ENCODE measurements around the gene TTC33. TPM values are rescaled to one million over a fixed set of nuclear protein-coding genes. Genes with fewer than 3 reads are reported as not detected.

The TTC33 gene
- total RNA-seq, 1 donor from 2014 or later, result 52.5 TPM

GRCh38 chr5:40550481-40550880, 205.3 kb downstream of the TTC33 start:
- H2AFZ ChIP-seq (replicated peaks), result no peak overlapping the region
- no peak for TF ChIP-seq EZH2 (IDR thresholded peaks at IDR 0.05)
- TF ChIP-seq CTCF (IDR thresholded peaks at IDR 0.05), result no peak
- TF ChIP-seq EZH2phosphoT487 (IDR thresholded peaks at IDR 0.05), result no peak
- no peaks in the 10 kb centered on the region for H3F3A ChIP-seq (ENCODE audit: low read depth)
- Mint-ChIP-seq H3K36me3 (no peaks in the 10 kb centered on the region), H3K27me3 (ENCODE audit: insufficient read depth, low read depth) (peaks cover 2% of the 10 kb centered on the region), H3K4me3 (no peak overlapping the region), H3K4me1 (peaks cover 14% of the 10 kb centered on the region), H3K9me3 (no peaks in the 10 kb centered on the region), H3K27ac (no peak overlapping the region)
- H3K4me1 ChIP-seq, result peaks cover 5% of the 10 kb centered on the region
- DNase-seq (ENCODE audit: low spot score), result no peak
- H3K4me2 ChIP-seq, result no peak overlapping the region
- no peaks in the 10 kb centered on the region for H3K79me2 ChIP-seq (ENCODE audit: low read depth)
- H3K27me3 ChIP-seq, result no peaks in the 10 kb centered on the region
- no peaks in the 10 kb centered on the region for H3K9me3 ChIP-seq (ENCODE audit: low read depth)
- no peak overlapping the region for H3K9ac ChIP-seq
- H3K4me3 ChIP-seq, result no peak overlapping the region
- no peaks in the 10 kb centered on the region for H4K20me1 ChIP-seq (ENCODE audit: low read depth)
- H3K36me3 ChIP-seq, result no peaks in the 10 kb centered on the region
- no peak overlapping the region for H3K27ac ChIP-seq

GRCh38 chr5:40549616-40550015, 206.1 kb downstream of the TTC33 start:
- no peaks in the 10 kb centered on the region for H3K79me2 ChIP-seq (ENCODE audit: low read depth)
- no peak overlapping the region for H3K4me3 ChIP-seq
- H4K20me1 ChIP-seq (ENCODE audit: low read depth), result no peaks in the 10 kb centered on the region
- H3K4me1 ChIP-seq, result peaks cover 5% of the 10 kb centered on the region
- no peak overlapping the region for H3K9ac ChIP-seq
- H3K9me3 Mint-ChIP-seq, result no peaks in the 10 kb centered on the region
- DNase-seq (ENCODE audit: low spot score), result no peak
- H3K36me3 ChIP-seq, result no peaks in the 10 kb centered on the region
- H3K36me3 Mint-ChIP-seq, result no peaks in the 10 kb centered on the region
- no peaks in the 10 kb centered on the region for H3F3A ChIP-seq (ENCODE audit: low read depth)
- no peaks in the 10 kb centered on the region for H3K9me3 ChIP-seq (ENCODE audit: low read depth)
- H3K4me2 ChIP-seq, result no peak overlapping the region
- TF ChIP-seq EZH2phosphoT487 (IDR thresholded peaks at IDR 0.05) (no peak), EZH2 (IDR thresholded peaks at IDR 0.05) (no peak), CTCF (IDR thresholded peaks at IDR 0.05) (no peak)
- H3K27ac ChIP-seq, result no peak overlapping the region
- no peaks in the 10 kb centered on the region for H3K27me3 ChIP-seq
- H2AFZ ChIP-seq (replicated peaks), result no peak overlapping the region
- no peak overlapping the region for H3K27ac Mint-ChIP-seq
- peaks cover 12% of the 10 kb centered on the region for H3K4me1 Mint-ChIP-seq
- no peak overlapping the region for H3K4me3 Mint-ChIP-seq
- peaks cover 2% of the 10 kb centered on the region for H3K27me3 Mint-ChIP-seq (ENCODE audit: insufficient read depth, low read depth)

GRCh38 chr5:40547994-40548575, 207.7 kb downstream of the TTC33 start:
- TF ChIP-seq EZH2phosphoT487 (IDR thresholded peaks at IDR 0.05), result no peak
- TF ChIP-seq CTCF (IDR thresholded peaks at IDR 0.05), result no peak
- TF ChIP-seq EZH2 (IDR thresholded peaks at IDR 0.05), result no peak
- no peaks in the 10 kb centered on the region for H3K4me1 ChIP-seq
- Mint-ChIP-seq H3K36me3 (no peaks in the 10 kb centered on the region), H3K4me3 (no peak overlapping the region), H3K4me1 (no peaks in the 10 kb centered on the region), H3K27me3 (ENCODE audit: insufficient read depth, low read depth) (peaks cover 2% of the 10 kb centered on the region), H3K27ac (no peak overlapping the region), H3K9me3 (no peaks in the 10 kb centered on the region)
- H3K36me3 ChIP-seq, result no peaks in the 10 kb centered on the region
- H3K27me3 ChIP-seq, result no peaks in the 10 kb centered on the region
- no peak overlapping the region for H3K27ac ChIP-seq
- no peak overlapping the region for H2AFZ ChIP-seq (replicated peaks)
- DNase-seq (ENCODE audit: low spot score), result no peak
- H4K20me1 ChIP-seq (ENCODE audit: low read depth), result no peaks in the 10 kb centered on the region
- no peak overlapping the region for H3K4me2 ChIP-seq
- no peak overlapping the region for H3K4me3 ChIP-seq
- H3K79me2 ChIP-seq (ENCODE audit: low read depth), result no peaks in the 10 kb centered on the region
- no peaks in the 10 kb centered on the region for H3F3A ChIP-seq (ENCODE audit: low read depth)
- no peak overlapping the region for H3K9ac ChIP-seq
- H3K9me3 ChIP-seq (ENCODE audit: low read depth), result no peaks in the 10 kb centered on the region
